Uterus (tissue), 4 donors: ENCODE measurements around the gene GAS2L1. TPM values are rescaled to one million over a fixed set of nuclear protein-coding genes. Genes with fewer than 3 reads are reported as not detected.

Source experiments
- DNase-seq, 2 donors: peaks; one replicate each; pipeline ENCODE4 v3.0.0-alpha.2; 2019 to 2020
- H3K27ac ChIP-seq, 2 donors: fragments of 200-600 bp; sonication (generic); 1 replicate in 1 of 2; 2 replicates in 1 of 2; pipeline ENCODE4 v1.5.1; 2016 to 2018
- H3K27me3 ChIP-seq, 2 donors: fragments of 200-600 bp; sonication (generic); one replicate each; pipeline ENCODE4 v1.5.1; 2018 to 2019; ENCODE audit warnings: control low read depth in 1 of 2
- H3K36me3 ChIP-seq, 2 donors: fragments of 200-600 bp; sonication (generic); one replicate each; pipeline ENCODE4 v1.5.1; 2019; ENCODE audit warnings: control low read depth in 1 of 2
- H3K4me1 ChIP-seq, 2 donors: fragments of 200-600 bp; sonication (generic); one replicate each; pipeline ENCODE4 v1.5.1; 2018 to 2019; ENCODE audit warnings: control low read depth in 1 of 2
- H3K4me3 ChIP-seq, 2 donors: fragments of 200-600 bp; sonication (generic); 1 replicate in 1 of 2; 2 replicates in 1 of 2; pipeline ENCODE4 v1.5.1; 2018 to 2019; ENCODE audit warnings: mild to moderate bottlenecking in 1 of 2
- H3K9me3 ChIP-seq, 2 donors: fragments of 200-600 bp; sonication (generic); one replicate each; pipeline ENCODE4 v1.5.1; 2019; ENCODE audit warnings: control low read depth in 1 of 2
- POLR2A ChIP-seq, 2 donors: fragments of 450-650 bp; IDR thresholded peaks; one replicate each; pipeline ENCODE4 v1.6.1; 2016; ENCODE audit warnings: antibody characterized with exemption in 2 of 2, mild to moderate bottlenecking in 1 of 2, moderate library complexity in 1 of 2
- intact Hi-C: fragments of 100-400 bp; cut with DNase I; formaldehyde crosslinking; loops from one replicate; pipeline ENCODE4 v1.15.1; 2023; ENCODE audit warnings: low total_unique reads
- total RNA-seq, 4 donors: library from RNA; depleted of rRNA in 3 of 4; stranded (reverse); fragments of >200 nt in 3 of 4; gene quantifications; one replicate each; pipeline versions ENCODE4 v1.1.0 to v1.2.4, GENCODE V29; 2014 to 2023
- TF ChIP-seq, protein P1 (sequence below), 4 experiments: fragments of 200-600 bp in 2 of 4; fragments of 450-650 bp in 2 of 4; sonication (generic) in 2 of 4; IDR thresholded peaks; one replicate each; pipeline ENCODE4 v1.5.1; 2016 to 2019; ENCODE audit warnings: antibody characterized with exemption in 4 of 4, mild to moderate bottlenecking in 2 of 4, moderate library complexity in 1 of 4
- donor health status: DM: yes; HTN: yes; CAD: no.

The GAS2L1 gene
- total RNA-seq, 4 donors from 2014 or later: 2.4 to 29.6 (median 11.9) TPM

GRCh38 chr22:29275819-29276565, 30.5 kb upstream of the GAS2L1 start:
- TF ChIP-seq POLR2A (IDR thresholded peaks at IDR 0.05): no peak
- TF ChIP-seq, protein P1, sequence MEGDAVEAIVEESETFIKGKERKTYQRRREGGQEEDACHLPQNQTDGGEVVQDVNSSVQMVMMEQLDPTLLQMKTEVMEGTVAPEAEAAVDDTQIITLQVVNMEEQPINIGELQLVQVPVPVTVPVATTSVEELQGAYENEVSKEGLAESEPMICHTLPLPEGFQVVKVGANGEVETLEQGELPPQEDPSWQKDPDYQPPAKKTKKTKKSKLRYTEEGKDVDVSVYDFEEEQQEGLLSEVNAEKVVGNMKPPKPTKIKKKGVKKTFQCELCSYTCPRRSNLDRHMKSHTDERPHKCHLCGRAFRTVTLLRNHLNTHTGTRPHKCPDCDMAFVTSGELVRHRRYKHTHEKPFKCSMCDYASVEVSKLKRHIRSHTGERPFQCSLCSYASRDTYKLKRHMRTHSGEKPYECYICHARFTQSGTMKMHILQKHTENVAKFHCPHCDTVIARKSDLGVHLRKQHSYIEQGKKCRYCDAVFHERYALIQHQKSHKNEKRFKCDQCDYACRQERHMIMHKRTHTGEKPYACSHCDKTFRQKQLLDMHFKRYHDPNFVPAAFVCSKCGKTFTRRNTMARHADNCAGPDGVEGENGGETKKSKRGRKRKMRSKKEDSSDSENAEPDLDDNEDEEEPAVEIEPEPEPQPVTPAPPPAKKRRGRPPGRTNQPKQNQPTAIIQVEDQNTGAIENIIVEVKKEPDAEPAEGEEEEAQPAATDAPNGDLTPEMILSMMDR (IDR thresholded peaks at IDR 0.05): no peak
- Histone ChIP-seq H3K27me3 (no peaks in the 10 kb centered on the region), H3K27ac (no peak overlapping the region), H3K36me3 (no peaks in the 10 kb centered on the region), H3K4me1 (peaks cover 8 to 29% of the 10 kb centered on the region in 2 donors), H3K4me3 (no peak overlapping the region), H3K9me3 (no peaks in the 10 kb centered on the region)
- intact Hi-C loops: no loop called here
- no peak for DNase-seq

DNA sequence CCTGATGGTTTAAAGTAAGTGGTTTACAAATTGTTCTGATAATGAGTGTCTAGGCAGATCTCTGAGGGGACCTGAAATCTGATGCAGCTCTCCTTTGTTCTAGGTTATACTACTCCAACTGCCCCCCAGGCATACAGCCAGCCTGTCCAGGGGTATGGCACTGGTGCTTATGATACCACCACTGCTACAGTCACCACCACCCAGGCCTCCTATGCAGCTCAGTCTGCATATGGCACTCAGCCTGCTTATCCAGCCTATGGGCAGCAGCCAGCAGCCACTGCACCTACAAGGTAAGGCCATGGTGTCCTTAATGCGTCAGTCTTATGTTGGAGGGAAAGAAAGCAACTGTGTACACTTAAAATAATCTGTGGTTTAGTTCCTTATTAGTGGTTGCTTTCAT, 28.5 kb upstream of the GAS2L1 start:
- no peak overlapping the region for H3K27ac ChIP-seq
- H3K4me3 ChIP-seq: no peak overlapping the region
- TF ChIP-seq POLR2A (IDR thresholded peaks at IDR 0.05): no peak
- TF ChIP-seq, protein P1 (IDR thresholded peaks at IDR 0.05): no peak
- intact Hi-C loops: no loop called here
- no peaks in the 10 kb centered on the region for H3K36me3 ChIP-seq
- no peak for DNase-seq
- no peaks in the 10 kb centered on the region for H3K9me3 ChIP-seq
- peaks cover 3 to 17% of the 10 kb centered on the region in 2 donors for H3K4me1 ChIP-seq
- H3K27me3 ChIP-seq: no peaks in the 10 kb centered on the region

DNA sequence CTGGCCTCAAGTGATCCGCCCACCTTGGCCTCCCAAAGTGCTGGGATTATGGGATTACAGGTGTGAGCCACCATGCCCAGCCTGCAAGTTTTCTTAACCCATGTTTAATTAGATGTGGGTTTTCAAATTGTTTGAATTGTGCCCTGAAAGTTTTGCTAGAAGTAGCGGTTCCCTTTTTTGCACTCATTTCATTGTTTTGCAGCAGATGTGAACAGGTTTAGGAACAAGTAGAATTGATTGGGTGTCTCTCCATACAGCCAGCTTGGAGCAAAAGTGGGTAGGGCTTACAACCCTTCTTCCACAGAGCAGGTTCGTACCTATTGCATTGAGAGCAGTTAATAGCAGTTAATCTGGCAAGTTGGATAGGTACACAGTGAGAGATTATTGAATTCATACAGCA, 22.3 kb upstream of the GAS2L1 start:
- TF ChIP-seq, protein P1 (IDR thresholded peaks at IDR 0.05): no peak
- no peak for TF ChIP-seq POLR2A (IDR thresholded peaks at IDR 0.05)
- no peak overlapping the region for H3K4me3 ChIP-seq
- H3K27me3 ChIP-seq: no peaks in the 10 kb centered on the region
- H3K36me3 ChIP-seq: no peaks in the 10 kb centered on the region
- H3K9me3 ChIP-seq: no peaks in the 10 kb centered on the region
- intact Hi-C loops: no loop called here
- DNase-seq: no peak
- no peak overlapping the region for H3K27ac ChIP-seq
- H3K4me1 ChIP-seq: no peaks in the 10 kb centered on the region

GRCh38 chr22:29288837-29289236, 17.6 kb upstream of the GAS2L1 start:
- Histone ChIP-seq H3K27ac (no peak overlapping the region), H3K9me3 (no peaks in the 10 kb centered on the region), H3K4me1 (no peaks in the 10 kb centered on the region), H3K27me3 (no peaks in the 10 kb centered on the region), H3K4me3 (no peak overlapping the region), H3K36me3 (no peaks in the 10 kb centered on the region)
- intact Hi-C loops: no loop called here
- TF ChIP-seq POLR2A (IDR thresholded peaks at IDR 0.05): no peak
- TF ChIP-seq, protein P1 (IDR thresholded peaks at IDR 0.05): no peak
- no peak for DNase-seq

- Histone ChIP-seq H3K27me3 (no peaks in the 10 kb centered on the region), H3K36me3 (no peaks in the 10 kb centered on the region)
Measured at GRCh38 chr22:29290061-29290460, 16.4 kb upstream of the GAS2L1 start.

More at GRCh38 chr22:29290061-29290460, 16.4 kb upstream of the GAS2L1 start:
- DNase-seq: no peak
- Histone ChIP-seq H3K27ac (no peak overlapping the region), H3K4me3 (no peak overlapping the region), H3K9me3 (no peaks in the 10 kb centered on the region), H3K4me1 (no peaks in the 10 kb centered on the region)
- TF ChIP-seq POLR2A (IDR thresholded peaks at IDR 0.05): no peak
- TF ChIP-seq, protein P1 (IDR thresholded peaks at IDR 0.05): no peak
- intact Hi-C loops: no loop called here
